GM21381 (cell line): ENCODE measurements around the gene ARGFX.
A peak's percentile ranks its signal among the peaks of the same experiment; 100 is the strongest.
"Not testable (repeated sequence)": the region's sequence is repeated elsewhere in the genome, so short reads cannot be mapped to it uniquely, and the experiment has no call there.

Source experiments
- ATAC-seq: cut with Tn5 transposase; IDR thresholded peaks from one replicate; pipeline ENCODE4 v1.9.1; 2021; ENCODE audit warnings: mild to moderate bottlenecking, moderate library complexity; ENCODE audit not compliant: unreplicated experiment

The ARGFX gene

GRCh38 chr3:121567649-121568048, at the start of gene ARGFX:
Gene ARGFX (plus strand): TSS chr3:121567949. CDS start chr3:121570714, 2,765 bp downstream.
- no peak for ATAC-seq

DNA sequence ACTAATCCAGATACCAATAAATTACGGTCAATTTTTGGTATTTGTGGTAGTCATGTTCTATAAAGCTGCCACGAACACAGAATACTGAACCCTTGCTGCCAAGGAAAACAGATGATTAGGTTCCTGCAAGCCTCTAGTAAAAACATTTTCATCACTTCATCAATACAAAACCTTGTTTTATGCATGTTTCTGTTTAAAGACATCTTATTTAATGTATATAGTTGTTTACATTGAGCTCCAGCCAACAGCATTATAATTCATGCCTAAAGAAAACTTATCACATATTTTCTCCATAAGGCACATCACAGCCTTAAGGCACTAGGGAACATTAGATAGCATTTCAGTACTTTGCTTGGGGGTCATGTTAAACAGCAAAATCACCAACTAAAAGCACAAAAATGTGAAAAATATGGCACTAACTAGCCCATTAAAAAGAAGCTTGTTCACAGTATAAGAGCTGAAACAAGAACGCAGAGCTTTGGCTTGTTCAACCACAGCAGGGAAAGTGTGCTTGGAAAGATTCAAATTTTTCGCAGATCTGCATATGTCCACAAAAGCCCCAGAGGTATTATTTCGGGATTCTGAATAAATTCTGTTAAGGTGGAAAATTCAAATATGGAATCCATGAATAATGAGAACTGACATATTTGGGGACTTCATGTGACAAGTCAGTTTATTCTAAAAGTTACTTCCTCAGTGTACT, 49.6 kb upstream of the ARGFX start:
- no peak for ATAC-seq

- no peak for ATAC-seq
These were observed 47.2 kb upstream of the ARGFX start for GRCh38 chr3:121520510-121520909.

DNA sequence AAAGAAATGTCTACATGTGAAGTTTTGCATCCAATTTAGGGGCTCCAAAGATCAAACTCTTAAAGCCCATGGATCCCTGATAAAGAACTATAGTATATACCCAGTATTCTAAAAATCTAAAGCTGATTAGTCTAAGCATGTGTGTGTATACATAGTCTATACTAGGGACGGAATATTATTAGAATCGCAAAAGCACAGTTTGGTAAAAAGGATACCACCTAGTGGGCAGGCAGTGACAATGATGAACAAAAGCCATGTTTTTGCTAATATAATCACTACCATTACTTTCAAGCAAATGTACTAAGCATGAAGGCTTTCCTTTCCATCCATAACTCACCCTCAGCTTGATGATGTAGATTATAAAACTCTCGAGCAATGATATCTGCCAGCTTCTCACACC, 38.4 kb upstream of the ARGFX start:
- no peak for ATAC-seq

DNA sequence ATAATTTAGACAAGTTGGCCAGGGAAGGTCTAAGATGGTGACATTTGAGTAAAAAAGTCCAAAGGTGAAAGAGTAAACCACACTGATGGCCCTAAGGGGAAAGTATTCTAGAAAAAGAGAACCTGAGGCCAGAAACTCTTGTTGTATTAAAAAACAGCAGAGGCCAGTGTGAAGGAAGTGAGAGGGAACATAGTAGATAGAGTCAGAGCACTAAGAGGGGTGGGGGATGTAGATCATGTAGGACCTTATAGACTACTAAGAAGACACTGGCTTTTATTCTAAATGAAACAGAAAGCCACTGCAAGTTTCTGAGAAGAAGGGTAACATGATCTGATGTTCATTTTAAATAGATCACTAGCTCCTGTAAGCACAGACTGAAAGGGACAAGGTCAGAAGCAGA, 36.5 kb upstream of the ARGFX start:
- ATAC-seq, result no peak

GRCh38 chr3:121542924-121543323, 24.8 kb upstream of the ARGFX start:
- ATAC-seq, result no peak

DNA sequence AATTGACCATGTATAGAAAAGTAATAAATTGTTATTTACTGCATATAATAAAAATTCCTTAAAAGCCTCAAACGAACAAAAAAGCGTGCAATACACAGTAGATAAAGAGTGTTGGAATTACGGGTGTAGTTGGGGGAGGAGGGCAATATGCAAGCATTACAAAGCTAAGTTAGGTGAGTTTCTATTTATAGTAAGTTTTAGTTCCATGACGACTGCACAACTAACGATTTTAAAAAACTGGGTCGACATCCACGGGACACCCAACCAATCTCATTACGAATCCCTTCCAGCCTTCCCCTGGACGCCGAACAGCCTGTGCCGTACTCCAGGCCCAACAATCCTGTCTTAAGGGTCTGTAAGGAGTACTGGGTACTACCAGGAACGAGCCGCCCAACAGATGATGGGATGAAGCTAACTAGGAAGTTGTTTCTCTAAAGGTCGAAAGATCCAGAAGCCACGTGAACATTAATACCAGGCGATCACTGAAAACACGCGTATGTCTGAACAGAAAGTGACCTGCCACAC, 22.6 kb upstream of the ARGFX start:
- peak; percentile 2 for ATAC-seq

- ATAC-seq, result peak; percentile 78
These were observed 21.9 kb upstream of the ARGFX start, which contains the start of gene POLQ for GRCh38 chr3:121545574-121546455. Gene POLQ (minus strand): TSS chr3:121545988. CDS start chr3:121545877, 111 bp downstream.

GRCh38 chr3:121552379-121552778, 15.4 kb upstream of the ARGFX start:
- no peak for ATAC-seq

- ATAC-seq, result no peak
These were observed 15.0 kb upstream of the ARGFX start for GRCh38 chr3:121552797-121553196.

- ATAC-seq, result no peak
These were observed 10.3 kb upstream of the ARGFX start for GRCh38 chr3:121557426-121557934.

- ATAC-seq, result no peak
These were observed 5.6 kb upstream of the ARGFX start for GRCh38 chr3:121562148-121562547.

DNA sequence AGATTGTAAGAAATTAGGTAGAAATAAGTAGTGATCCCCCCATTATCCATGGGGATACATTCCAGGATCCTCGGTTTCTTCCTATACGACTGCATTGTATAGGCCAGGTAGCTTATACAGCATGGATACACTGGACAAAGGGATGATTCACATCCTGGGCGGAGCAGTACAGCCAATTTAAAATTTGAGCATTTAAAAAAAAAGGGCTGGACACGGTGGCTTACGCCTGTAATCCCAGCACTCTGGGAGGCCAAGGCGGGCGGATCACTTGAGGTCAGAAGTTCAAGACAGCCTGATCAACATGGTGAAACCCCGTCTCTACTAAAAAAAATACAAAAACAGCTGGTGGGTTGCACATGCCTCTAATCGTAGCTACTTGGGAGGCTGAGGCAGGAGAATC, 976 bp upstream of the ARGFX start:
- ATAC-seq, result no peak

DNA sequence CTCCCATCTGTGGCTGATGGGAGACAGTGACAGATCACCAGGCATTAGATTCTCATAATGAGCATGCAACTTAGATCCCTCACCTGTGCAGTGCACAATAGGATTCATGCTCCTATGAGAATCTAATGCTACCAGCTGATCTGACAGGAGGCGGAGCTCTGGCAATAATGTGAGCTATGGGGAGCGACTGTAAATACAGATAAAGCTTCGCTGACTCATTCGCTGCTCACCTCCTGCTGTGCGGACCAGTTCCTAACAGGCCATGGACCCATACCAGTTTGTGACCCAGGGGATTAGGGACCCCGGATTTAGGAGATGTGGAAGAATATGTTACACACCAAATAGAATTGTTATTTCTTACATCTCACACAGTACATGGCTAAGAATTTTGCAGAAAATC, 6.7 kb downstream of the ARGFX start:
- no peak for ATAC-seq

GRCh38 chr3:121581691-121582090, 13.9 kb downstream of the ARGFX start:
- no peak for ATAC-seq

DNA sequence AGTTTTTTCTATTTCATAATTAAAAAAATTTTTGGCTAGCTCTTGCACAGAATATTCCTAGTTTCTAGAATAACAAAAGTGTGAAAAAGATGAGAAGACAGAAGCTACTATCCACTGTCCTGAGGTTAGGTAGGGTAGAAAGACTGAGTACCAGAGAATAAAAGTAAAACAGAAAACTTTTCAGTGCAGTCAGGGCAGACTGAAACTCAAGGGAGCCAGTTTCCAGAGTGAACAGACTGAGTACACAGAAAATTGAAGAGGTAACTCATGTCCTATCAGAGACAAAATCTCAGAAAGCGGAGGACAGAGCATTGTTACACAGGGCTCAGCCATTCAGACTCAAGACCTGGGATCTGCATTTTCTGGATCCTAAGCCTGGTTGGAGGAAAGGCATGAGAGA, 16.7 kb downstream of the ARGFX start:
- no peak for ATAC-seq

- no peak for ATAC-seq
These were observed 25.3 kb downstream of the ARGFX start, which contains the start of gene FBXO40 for GRCh38 chr3:121592856-121593702. Gene FBXO40 (plus strand): TSS chr3:121593379. CDS start chr3:121620576, 27,197 bp downstream.

DNA sequence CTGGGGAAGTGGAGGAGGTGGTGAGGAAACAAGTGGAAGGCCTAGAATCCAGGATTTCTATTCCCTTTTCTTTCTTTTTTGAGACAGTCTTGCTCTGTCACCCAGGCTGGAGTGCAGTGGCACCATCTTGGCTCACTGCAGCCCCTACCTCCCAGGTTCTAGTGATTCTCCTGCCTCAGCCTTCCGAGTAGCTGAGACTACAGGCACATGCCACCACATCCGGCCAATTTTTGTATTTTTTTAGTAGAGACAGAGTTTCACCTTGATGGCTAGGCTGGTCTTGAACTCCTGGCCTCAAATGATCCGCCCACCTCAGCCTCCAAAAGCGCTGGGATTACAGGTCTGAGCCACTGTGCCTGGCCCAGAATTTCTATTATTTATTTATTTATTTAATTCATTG, 26.1 kb downstream of the ARGFX start:
- not testable (repeated sequence) for ATAC-seq

DNA sequence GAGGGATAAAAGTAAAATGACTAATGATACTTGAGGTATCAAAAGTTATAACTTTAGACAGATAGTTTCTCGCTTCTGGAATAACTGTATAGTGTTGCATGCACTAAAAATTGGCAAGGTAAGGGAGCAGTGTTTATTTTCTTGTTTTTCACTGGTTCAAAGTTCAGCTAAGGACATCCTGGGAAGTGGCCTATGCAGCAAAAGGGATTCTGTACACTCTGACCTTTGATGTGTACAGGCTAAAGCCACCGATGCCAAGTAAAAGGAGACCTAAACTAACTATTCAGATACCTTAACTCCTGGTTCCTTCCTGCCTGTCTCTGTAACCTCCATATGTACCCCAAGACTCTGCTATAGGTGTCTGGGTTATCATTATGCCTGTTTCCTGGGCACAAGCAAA, 27.1 kb downstream of the ARGFX start:
- no peak for ATAC-seq

DNA sequence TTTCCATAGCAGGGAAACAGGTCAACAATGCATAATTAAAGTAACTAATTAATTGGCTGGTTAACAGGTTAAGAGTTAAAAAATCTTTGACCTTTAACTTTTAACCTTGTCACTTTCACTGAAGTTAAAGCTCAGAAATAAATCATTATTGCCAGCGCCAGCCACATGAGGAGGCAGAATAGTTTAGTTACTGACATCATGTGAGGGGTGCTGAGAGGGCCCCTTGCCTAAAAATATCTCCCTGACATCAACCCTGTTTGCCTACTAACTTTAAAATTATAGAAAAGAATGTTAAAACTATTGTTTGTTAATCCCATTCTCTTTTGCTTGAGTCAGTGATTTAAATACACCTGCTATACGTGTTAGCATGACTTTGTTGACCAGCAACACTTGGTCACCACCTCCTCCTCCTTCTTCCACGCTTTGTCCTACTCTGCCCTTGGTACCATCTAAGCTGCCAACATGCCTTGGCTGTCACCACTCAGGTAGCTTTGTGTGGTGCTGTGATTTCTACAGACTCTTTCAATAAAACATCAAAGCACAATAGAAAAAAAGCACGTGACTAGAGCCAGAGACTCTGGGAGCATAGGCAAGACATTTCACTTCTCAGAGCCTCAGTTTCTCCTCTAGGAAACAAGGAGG, 28.1 kb downstream of the ARGFX start:
- ATAC-seq, result no peak
